Uterus (tissue), 4 donors: ENCODE results near the gene PRKG1. TPM values are rescaled to one million over a fixed set of nuclear protein-coding genes. Genes with fewer than 3 reads are reported as not detected.

ENCODE experiments used
- DNase-seq, 2 donors: peaks; one replicate each; pipeline ENCODE4 v3.0.0-alpha.2; 2019 to 2020
- H3K27ac ChIP-seq, 2 donors: fragments of 200-600 bp; sonication (generic); 1 replicate in 1 of 2; 2 replicates in 1 of 2; pipeline ENCODE4 v1.5.1; 2016 to 2018
- H3K27me3 ChIP-seq, 2 donors: fragments of 200-600 bp; sonication (generic); one replicate each; pipeline ENCODE4 v1.5.1; 2018 to 2019; ENCODE audit warnings: control low read depth in 1 of 2
- H3K36me3 ChIP-seq, 2 donors: fragments of 200-600 bp; sonication (generic); one replicate each; pipeline ENCODE4 v1.5.1; 2019; ENCODE audit warnings: control low read depth in 1 of 2
- H3K4me1 ChIP-seq, 2 donors: fragments of 200-600 bp; sonication (generic); one replicate each; pipeline ENCODE4 v1.5.1; 2018 to 2019; ENCODE audit warnings: control low read depth in 1 of 2
- H3K4me3 ChIP-seq, 2 donors: fragments of 200-600 bp; sonication (generic); 1 replicate in 1 of 2; 2 replicates in 1 of 2; pipeline ENCODE4 v1.5.1; 2018 to 2019; ENCODE audit warnings: mild to moderate bottlenecking in 1 of 2
- H3K9me3 ChIP-seq, 2 donors: fragments of 200-600 bp; sonication (generic); one replicate each; pipeline ENCODE4 v1.5.1; 2019; ENCODE audit warnings: control low read depth in 1 of 2
- POLR2A ChIP-seq, 2 donors: fragments of 450-650 bp; IDR thresholded peaks; one replicate each; pipeline ENCODE4 v1.6.1; 2016; ENCODE audit warnings: antibody characterized with exemption in 2 of 2, mild to moderate bottlenecking in 1 of 2, moderate library complexity in 1 of 2
- intact Hi-C: fragments of 100-400 bp; cut with DNase I; formaldehyde crosslinking; loops from one replicate; pipeline ENCODE4 v1.15.1; 2023; ENCODE audit warnings: low total_unique reads
- total RNA-seq, 4 donors: library from RNA; depleted of rRNA in 3 of 4; stranded (reverse); fragments of >200 nt in 3 of 4; gene quantifications; one replicate each; pipeline versions ENCODE4 v1.1.0 to v1.2.4, GENCODE V29; 2014 to 2023
- TF ChIP-seq, protein P1 (sequence below), 4 experiments: fragments of 200-600 bp in 2 of 4; fragments of 450-650 bp in 2 of 4; sonication (generic) in 2 of 4; IDR thresholded peaks; one replicate each; pipeline ENCODE4 v1.5.1; 2016 to 2019; ENCODE audit warnings: antibody characterized with exemption in 4 of 4, mild to moderate bottlenecking in 2 of 4, moderate library complexity in 1 of 4
- donor health status: DM: yes; HTN: yes; CAD: no.

Gene PRKG1
- total RNA-seq, 4 donors from 2014 or later, result 32.4 to 136 (median 69.6) TPM

DNA sequence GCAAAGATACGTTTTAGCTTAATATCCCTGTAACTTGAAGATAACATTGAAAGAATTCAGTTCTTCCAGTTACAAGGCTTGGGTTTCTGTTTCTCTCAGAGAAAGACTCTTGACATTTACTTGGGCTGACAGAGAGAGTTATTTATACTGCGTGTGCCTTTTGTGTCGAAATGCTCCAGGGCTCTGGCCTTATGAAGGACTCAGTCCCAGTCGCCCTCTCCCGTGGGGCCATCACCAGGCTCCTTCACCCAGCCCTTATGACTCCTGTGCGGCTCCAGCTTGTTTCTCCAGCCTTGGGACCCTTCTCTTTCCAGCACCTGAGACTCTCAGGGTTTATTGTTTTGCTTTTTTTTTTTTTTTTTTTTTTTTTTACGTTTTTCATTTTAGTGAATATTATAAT is 997.5 kb downstream of the PRKG1 start:
- H3K4me3 ChIP-seq, result no peak overlapping the region
- TF ChIP-seq POLR2A (IDR thresholded peaks at IDR 0.05), result no peak
- TF ChIP-seq, protein P1, sequence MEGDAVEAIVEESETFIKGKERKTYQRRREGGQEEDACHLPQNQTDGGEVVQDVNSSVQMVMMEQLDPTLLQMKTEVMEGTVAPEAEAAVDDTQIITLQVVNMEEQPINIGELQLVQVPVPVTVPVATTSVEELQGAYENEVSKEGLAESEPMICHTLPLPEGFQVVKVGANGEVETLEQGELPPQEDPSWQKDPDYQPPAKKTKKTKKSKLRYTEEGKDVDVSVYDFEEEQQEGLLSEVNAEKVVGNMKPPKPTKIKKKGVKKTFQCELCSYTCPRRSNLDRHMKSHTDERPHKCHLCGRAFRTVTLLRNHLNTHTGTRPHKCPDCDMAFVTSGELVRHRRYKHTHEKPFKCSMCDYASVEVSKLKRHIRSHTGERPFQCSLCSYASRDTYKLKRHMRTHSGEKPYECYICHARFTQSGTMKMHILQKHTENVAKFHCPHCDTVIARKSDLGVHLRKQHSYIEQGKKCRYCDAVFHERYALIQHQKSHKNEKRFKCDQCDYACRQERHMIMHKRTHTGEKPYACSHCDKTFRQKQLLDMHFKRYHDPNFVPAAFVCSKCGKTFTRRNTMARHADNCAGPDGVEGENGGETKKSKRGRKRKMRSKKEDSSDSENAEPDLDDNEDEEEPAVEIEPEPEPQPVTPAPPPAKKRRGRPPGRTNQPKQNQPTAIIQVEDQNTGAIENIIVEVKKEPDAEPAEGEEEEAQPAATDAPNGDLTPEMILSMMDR (IDR thresholded peaks at IDR 0.05), result no peak
- H3K27ac ChIP-seq, result no peak overlapping the region
- H3K9me3 ChIP-seq, result no peaks in the 10 kb centered on the region
- H3K27me3 ChIP-seq, result no peaks in the 10 kb centered on the region
- intact Hi-C loops, result no loop called here
- H3K4me1 ChIP-seq, result no peaks in the 10 kb centered on the region
- DNase-seq, result no peak
- H3K36me3 ChIP-seq, result no peaks in the 10 kb centered on the region

DNA sequence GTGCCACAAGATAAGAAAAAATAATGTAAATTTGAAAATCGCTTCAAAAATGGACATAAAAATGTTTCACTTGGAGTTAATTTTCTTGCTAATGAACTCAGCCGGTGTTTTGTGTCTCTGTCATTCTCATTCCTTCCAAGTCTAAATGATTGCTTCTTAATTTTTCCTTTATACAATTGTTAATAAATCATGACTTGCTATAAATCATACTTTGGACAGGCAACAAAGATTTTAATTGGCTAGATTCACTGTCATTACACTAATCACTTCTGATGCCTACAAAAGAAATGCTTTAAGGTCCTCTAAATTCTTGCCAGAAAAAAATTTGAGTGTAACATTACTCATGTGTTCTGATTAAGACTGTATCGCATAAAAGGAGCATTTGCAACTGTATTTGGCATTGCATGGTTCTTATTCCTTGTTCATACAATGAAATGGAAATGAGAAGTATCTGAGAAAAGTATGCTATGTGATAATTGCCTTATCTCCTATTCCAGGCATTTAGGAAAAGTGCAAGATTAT is 1000.3 kb downstream of the PRKG1 start:
- H3K36me3 ChIP-seq, result no peaks in the 10 kb centered on the region
- H3K9me3 ChIP-seq, result no peaks in the 10 kb centered on the region
- intact Hi-C loops, result no loop called here
- H3K4me1 ChIP-seq, result no peaks in the 10 kb centered on the region
- TF ChIP-seq, protein P1 (IDR thresholded peaks at IDR 0.05), result no peak
- no peak for TF ChIP-seq POLR2A (IDR thresholded peaks at IDR 0.05)
- H3K27me3 ChIP-seq, result no peaks in the 10 kb centered on the region
- H3K4me3 ChIP-seq, result no peak overlapping the region
- DNase-seq, result no peak
- no peak overlapping the region for H3K27ac ChIP-seq

DNA sequence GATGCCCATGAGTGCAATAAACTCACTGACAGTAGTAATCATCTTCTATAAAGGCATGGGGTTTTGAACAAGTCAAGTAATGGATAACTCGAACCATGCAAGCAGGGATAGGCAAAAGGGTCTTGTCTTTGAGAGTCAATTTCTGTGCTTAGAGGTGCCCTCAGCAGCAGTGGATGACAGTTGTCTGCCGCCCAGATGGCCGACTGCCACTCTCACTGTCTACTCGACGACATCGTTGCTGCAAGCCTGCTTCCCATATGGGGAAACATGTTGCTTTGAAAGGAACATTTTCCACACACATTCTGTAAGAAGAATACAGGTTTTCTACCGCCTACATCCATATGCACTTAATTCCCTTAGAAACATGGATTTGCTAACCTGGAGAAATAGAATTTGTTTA is 1003.5 kb downstream of the PRKG1 start:
- no peaks in the 10 kb centered on the region for H3K9me3 ChIP-seq
- H3K36me3 ChIP-seq, result no peaks in the 10 kb centered on the region
- no peak overlapping the region for H3K4me3 ChIP-seq
- intact Hi-C loops, result no loop called here
- TF ChIP-seq, protein P1 (IDR thresholded peaks at IDR 0.05), result no peak
- no peak for TF ChIP-seq POLR2A (IDR thresholded peaks at IDR 0.05)
- H3K27ac ChIP-seq, result no peak overlapping the region
- H3K27me3 ChIP-seq, result no peaks in the 10 kb centered on the region
- no peaks in the 10 kb centered on the region for H3K4me1 ChIP-seq
- DNase-seq, result no peak

DNA sequence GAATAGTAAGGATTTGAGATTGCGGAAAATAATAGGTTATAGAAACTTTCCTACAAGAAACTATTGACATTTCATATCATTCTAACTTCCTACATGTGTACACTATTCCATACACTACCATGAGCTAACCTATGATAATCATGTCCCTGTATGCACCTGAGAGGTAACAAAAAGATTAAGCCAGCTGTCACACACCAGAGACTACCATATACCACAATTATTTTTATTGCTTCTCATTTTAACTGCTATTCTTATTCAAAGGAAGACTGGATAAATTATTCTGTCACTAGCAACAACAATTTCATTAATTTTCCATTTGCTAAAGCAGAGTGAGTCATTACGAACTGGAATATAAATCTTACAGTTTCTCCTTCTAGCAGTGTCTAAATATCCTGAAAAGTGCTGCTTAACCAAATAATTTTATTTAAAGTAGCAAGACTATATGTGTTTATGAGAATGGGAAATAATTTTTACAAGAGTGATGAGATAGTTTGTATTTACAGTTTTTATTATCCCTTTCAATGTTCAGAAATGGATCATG is 1004.2 kb downstream of the PRKG1 start:
- Histone ChIP-seq H3K27ac (no peak overlapping the region), H3K27me3 (no peaks in the 10 kb centered on the region), H3K4me3 (no peak overlapping the region), H3K9me3 (no peaks in the 10 kb centered on the region), H3K4me1 (no peaks in the 10 kb centered on the region), H3K36me3 (no peaks in the 10 kb centered on the region)
- intact Hi-C loops, result no loop called here
- DNase-seq, result no peak
- TF ChIP-seq, protein P1 (IDR thresholded peaks at IDR 0.05), result no peak
- TF ChIP-seq POLR2A (IDR thresholded peaks at IDR 0.05), result no peak

DNA sequence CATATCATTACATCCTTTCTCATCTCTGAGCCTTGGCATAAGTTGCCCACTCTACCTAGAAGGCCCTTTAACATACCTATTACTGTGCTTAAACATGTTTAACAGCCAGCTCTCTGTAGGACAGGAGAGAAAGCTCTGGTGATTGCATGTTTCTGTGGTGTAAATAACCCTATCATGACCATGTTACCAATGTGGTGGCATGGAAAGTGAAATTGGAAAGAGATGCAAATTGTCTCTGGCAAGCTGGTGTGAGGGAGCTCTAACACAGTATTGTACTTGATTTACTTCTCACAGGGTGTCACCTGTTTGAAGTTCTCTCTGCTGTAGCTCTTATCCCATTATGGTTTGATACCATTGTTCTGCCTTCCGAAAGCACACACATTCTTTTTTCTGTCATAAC is 1008.0 kb downstream of the PRKG1 start:
- Histone ChIP-seq H3K4me1 (no peaks in the 10 kb centered on the region), H3K27ac (no peak overlapping the region), H3K27me3 (no peaks in the 10 kb centered on the region), H3K36me3 (no peaks in the 10 kb centered on the region), H3K9me3 (no peaks in the 10 kb centered on the region), H3K4me3 (no peak overlapping the region)
- no peak for DNase-seq
- TF ChIP-seq, protein P1 (IDR thresholded peaks at IDR 0.05), result no peak
- TF ChIP-seq POLR2A (IDR thresholded peaks at IDR 0.05), result no peak
- intact Hi-C loops, result no loop called here
